Testis (tissue), 2 donors: ENCODE results near the gene AKAP6.

Experiments used
- POLR2A ChIP-seq: fragments of 450-650 bp; IDR thresholded peaks from one replicate; pipeline ENCODE4 v1.6.1; 2017; ENCODE audit warnings: antibody characterized with exemption, mild to moderate bottlenecking, moderate library complexity
- TF ChIP-seq, protein P1 (sequence below), 3 experiments: fragments of 450-650 bp in 2 of 3; fragments of 200-600 bp in 1 of 3; sonication (generic) in 1 of 3; IDR thresholded peaks; one replicate each; pipeline ENCODE4 v1.5.1; 2016 to 2019; ENCODE audit warnings: antibody characterized with exemption in 3 of 3, mild to moderate bottlenecking in 2 of 3, moderate library complexity in 1 of 3

DNA sequence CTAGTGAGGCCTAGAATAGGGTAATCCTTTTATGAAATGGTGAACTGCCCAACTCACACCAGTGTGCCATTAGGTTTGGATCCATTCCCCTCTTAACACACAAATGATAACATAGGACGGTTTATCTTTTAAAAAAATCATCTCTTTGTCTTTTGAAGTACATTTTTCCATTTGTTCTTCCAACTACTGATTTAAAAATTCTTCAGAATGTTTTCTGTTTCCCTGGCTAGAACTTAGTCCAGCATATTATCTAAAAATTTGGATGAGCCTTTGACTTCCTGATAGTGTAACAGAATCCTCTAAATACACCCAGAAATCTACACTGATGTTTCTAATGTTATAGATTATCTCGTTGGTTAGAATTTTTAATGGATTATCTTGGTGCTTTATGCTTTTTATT is 359.8 kb downstream of the AKAP6 start:
- TF ChIP-seq POLR2A: no peak
- TF ChIP-seq, protein P1, sequence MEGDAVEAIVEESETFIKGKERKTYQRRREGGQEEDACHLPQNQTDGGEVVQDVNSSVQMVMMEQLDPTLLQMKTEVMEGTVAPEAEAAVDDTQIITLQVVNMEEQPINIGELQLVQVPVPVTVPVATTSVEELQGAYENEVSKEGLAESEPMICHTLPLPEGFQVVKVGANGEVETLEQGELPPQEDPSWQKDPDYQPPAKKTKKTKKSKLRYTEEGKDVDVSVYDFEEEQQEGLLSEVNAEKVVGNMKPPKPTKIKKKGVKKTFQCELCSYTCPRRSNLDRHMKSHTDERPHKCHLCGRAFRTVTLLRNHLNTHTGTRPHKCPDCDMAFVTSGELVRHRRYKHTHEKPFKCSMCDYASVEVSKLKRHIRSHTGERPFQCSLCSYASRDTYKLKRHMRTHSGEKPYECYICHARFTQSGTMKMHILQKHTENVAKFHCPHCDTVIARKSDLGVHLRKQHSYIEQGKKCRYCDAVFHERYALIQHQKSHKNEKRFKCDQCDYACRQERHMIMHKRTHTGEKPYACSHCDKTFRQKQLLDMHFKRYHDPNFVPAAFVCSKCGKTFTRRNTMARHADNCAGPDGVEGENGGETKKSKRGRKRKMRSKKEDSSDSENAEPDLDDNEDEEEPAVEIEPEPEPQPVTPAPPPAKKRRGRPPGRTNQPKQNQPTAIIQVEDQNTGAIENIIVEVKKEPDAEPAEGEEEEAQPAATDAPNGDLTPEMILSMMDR (IDR thresholded peaks at IDR 0.05): no peak
